HG03432 (cell line): Measurements from ENCODE around the gene USP24.

Source experiments
- ATAC-seq: cut with Tn5 transposase; IDR thresholded peaks from one replicate; pipeline ENCODE4 v1.9.1; 2021; ENCODE audit warnings: mild to moderate bottlenecking, moderate library complexity; ENCODE audit not compliant: unreplicated experiment

USP24 gene

DNA sequence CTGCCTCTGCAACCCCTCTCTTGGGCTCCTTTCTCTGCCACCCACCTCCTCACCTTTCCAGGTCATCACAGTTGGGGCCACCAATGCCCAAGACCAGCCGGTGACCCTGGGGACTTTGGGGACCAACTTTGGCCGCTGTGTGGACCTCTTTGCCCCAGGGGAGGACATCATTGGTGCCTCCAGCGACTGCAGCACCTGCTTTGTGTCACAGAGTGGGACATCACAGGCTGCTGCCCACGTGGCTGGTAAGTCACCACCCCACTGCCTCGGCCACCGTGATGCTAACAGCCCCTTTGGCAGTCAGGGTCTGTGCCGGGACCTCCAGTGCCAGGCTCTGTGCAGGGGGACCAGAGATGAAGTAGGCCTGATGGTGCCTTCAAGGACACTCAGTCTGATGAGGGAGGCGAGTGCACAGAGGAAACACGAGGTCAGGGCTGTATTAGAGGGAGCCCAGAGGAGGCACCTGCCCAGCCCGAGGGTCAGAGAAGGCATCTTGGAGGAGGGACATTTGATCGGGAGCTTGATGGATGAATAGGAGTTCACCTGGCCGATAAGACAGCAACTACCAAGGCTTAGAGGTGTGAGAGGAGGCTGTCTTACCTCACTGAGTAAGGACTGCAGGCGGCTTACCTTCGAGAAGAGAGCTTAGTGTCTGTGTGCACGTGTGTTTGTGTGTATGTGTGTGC is 157.8 kb downstream of the USP24 start:
- no peak for ATAC-seq

DNA sequence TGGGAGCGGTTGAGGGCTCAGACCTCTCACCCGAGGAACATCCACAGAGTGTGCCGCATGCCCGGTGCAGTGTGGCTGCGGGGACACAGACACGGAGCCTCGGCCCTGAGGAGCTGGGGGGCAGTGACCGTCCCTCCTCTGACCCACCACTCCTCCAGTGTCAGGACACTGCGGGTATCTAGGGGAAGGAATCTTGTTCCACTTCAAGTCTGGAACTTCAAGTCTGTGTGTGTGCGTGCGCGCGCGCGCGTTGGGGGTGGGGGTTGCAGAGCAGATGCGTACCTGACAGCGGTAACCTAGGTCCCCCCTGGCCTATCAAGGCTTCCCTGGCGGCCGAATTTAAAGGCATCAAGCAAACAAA is 158.6 kb downstream of the USP24 start:
- ATAC-seq, result no peak

DNA sequence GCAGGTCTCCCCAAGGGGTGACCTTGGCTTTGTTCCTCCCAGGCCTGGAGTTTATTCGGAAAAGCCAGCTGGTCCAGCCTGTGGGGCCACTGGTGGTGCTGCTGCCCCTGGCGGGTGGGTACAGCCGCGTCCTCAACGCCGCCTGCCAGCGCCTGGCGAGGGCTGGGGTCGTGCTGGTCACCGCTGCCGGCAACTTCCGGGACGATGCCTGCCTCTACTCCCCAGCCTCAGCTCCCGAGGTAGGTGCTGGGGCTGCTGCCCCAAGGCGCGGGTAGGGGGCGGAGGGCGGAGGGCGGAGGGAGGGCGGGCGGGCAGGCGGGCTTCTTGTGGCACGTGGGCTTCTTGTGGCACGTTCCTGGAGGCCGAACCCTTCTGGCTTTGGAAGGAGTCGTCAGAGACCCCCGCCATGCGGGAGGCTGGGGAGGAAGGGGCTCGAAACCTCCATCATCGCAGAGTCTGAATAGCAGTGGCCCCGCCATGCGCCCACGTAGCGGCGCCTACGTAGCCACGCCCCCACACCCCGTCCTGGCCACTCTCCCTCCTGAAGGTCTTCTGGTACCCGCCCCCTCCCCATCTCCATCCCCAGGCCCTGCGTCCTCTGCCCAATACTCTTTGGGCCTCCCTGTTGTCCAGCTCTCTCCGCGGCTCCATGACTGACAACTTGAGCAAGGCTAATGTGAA is 159.1 kb downstream of the USP24 start:
- ATAC-seq, result no peak

DNA sequence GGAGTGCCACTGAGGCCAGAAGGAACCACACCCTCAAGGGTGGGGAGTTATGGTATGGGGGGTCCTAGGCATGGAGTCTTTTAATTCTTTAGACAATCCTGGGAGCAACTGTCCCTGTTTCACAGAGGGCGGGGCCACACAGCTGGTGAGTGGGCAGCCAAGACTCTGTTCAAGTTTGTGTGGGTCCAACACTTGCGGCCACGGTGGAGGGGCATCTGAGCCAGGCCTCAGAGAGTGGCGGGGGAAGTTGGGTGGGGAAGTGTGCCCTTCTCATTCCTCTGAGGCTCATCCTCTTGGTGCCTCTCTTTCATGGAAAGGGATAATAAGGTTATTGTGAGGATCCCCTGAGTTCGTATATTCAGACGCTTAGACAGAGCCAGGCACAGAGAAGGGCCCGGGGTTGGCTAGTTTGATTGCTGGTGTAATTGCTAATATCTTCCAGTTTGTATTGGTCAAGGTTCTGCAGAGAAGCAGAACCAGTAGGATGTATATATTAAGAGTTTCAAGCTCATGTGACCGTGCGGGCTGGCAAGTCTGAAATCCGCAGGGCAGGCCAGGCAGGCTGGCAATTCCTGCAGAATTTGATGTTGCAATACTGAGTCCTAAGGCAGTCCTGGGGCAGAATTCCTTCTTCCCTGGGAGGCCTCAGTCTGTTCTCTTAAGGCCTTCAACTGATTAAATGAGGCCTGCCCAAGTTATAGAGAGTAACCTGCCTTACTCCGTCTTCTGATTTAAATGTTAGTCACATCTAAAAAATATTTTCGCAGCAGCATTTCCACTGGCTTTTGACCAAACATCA is 159.9 kb downstream of the USP24 start:
- no peak for ATAC-seq

DNA sequence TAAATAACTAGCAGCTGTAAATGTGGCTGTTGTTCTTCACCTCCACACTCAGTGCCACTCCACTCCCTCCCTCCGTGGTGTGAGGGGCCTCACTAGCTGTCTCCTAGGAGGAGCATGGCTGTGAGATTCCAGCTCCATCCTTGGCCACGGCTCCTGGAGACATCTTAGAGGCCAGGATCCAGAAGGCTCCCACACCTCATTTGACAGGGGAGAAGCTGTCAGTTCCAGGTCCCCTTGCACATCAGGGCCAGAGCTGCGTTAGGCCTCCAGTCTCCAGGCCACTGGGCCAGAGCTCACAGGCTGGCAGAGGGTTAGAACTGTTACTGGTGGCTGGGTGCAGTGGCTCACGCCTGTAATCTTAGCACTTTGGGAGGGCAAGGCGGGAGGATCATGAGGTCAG is 160.8 kb downstream of the USP24 start:
- no peak for ATAC-seq

DNA sequence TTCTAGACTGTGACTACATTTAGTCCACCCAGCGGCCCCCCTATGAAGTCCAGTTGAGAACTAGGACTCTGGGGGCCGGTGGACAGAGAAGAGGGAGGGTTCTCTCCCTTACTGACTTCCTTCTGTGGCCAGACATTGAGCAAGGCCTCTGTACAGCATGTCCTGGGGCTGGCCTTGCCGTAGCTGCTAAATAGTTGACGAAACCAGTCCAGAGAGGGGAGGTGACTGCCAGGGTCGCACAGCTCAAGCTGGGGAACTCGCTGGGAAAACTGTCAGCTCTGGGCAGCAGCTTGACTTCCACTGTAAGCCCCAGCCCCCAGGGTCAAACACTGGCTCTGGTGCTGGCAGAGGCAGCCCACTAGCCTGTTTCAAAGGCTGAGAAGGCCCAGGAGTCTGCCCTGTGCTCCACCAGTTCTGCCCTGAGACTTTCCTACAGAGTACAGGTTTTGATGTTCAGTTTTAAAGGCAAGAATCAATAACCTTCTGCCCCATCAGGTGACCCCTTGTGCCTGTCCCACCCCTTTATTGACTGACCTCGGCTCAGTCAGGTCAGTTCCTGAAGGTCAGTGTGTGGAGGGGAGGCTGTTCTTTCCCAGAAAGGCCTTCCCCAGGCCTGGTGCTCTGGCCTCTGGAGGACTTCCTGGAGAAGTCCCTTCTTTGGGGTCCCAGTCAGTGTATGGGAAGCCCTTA is 161.8 kb downstream of the USP24 start:
- no peak for ATAC-seq

DNA sequence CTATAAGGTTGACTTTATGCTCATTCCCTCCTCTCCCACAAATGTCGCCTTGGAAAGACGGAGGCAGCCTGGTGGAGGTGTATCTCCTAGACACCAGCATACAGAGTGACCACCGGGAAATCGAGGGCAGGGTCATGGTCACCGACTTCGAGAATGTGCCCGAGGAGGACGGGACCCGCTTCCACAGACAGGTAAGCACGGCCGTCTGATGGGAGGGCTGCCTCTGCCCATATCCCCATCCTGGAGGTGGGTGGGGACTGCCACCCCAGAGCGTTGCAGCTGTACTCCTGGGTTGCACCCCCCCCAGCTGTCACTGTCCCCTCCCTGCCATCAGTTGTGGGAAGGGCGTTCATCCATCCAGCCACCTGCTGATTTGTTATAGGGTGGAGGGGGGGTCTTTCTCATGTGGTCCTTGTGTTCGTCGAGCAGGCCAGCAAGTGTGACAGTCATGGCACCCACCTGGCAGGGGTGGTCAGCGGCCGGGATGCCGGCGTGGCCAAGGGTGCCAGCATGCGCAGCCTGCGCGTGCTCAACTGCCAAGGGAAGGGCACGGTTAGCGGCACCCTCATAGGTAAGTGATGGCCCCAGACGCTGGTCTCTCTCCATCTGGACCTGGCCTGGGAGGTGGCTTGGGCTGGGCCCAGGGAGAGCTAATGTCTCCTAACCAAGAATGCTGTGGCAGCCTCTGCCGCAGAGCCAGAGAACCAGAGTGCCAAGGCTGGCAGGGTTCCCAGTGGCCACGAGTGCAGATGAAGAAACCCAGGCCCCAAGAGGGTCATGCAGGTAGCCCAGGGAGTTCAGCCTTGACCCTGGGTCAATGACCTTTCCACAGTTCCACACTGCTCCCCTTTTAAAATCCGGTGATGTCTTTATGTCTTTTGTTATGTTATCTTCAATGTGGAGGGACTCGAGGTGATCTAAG is 162.7 kb downstream of the USP24 start:
- ATAC-seq, result no peak

DNA sequence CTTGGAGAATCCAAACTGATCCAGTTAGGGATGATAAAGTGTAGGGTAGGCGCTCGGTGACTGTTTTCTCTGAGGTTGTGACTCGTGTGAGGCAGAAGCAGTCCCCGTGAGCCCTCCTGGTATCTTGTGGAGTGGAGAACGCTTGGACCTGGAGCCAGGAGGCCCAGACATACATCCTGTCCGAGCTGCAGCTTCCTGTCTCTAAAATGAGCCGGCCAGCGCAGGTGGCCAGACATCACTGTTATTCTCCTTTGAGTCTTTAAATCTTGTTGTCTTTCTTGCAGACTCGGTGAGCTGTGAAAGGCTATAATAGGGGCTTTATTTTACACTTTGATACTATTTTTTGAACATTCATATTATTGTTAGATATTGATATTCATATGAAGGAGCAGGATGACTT is 163.5 kb downstream of the USP24 start:
- no peak for ATAC-seq

DNA sequence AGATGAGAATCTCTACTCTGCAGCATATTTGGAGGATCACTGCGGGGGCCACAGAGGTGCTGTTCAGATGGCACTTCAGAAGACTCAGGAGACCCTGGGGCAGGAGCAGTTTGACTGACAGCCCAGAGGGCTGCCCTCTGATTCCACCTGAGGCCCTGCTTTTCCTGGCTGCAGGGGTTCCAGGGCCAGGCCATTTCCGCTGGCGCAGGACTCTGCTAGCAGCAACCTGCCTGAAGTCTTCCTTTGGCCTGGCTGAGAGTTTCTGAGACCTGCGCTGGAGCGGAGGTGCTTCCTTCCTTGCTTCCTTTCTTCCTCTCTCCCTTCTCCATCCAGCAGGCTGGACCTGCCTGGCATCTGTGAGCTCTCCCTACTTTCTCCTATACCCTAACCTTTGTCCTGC is 164.0 kb downstream of the USP24 start:
- ATAC-seq, result no peak

DNA sequence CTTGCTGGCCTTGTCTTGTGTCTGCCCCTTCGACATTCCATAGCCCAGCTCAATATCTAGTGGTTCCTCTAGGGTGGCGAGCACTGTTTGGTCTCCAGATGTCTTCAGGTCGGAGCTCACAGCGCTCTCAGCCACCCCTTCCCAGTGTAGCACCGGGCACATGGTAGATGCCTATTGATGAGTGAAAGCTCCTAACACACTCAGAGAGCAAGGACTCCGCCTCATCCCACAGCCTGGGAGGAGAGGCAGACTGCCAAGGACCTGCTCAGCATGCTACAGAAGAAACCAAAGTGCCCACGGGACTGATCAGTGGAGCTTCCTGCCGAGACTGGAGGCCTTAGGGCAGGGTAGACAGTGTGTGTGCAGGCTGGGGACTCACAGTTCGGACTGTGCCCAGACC is 164.9 kb downstream of the USP24 start:
- ATAC-seq, result no peak

DNA sequence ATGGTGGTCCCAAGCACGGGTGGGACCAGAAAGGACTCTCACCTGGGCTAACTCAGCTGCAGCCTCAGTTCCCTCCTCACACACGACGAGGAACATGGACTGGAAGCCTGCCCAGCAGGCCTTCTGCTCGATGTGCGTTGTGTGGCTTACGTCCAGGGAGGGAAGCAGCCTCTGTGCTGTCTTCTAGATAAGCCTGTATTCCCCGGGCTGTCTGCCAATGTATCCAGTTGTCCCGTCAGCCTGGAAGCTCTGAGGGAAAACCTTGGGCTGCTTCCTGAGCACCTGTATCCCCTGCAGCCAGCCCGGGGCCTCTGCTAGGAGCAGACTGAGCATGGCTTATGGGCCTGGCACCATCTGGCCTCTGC is 165.3 kb downstream of the USP24 start:
- no peak for ATAC-seq

DNA sequence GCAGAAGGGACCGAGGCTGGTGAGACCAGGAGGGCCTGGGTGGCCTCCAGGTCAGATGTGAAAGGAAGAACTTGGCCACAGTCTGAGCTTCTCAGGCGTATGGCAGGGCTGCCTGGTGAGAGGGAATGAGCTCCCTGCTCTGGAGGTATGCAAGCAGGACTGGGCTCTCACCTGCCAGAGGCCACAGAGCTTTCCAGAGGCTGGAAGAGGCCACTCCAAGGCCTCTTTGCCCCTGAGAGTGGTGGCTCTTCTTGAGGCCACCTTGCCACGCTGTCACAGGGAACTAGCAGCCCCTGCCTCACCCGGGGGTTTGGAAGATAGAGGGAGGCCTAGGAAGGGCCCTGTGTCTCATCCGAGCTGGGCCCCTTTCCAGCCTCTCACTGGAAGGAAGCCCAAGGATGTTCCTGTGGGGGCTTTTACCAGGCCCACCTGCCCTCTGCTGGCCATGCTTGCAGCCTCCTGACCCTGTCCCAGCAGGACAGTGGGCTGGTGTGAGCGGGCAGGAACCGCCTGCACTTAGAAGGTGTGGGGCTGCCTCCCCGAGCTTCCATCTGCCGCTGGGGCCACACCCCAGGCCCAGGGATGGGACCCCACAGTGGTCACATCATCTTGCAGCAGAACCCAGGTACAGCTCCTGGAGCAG is 165.8 kb downstream of the USP24 start:
- no peak for ATAC-seq

DNA sequence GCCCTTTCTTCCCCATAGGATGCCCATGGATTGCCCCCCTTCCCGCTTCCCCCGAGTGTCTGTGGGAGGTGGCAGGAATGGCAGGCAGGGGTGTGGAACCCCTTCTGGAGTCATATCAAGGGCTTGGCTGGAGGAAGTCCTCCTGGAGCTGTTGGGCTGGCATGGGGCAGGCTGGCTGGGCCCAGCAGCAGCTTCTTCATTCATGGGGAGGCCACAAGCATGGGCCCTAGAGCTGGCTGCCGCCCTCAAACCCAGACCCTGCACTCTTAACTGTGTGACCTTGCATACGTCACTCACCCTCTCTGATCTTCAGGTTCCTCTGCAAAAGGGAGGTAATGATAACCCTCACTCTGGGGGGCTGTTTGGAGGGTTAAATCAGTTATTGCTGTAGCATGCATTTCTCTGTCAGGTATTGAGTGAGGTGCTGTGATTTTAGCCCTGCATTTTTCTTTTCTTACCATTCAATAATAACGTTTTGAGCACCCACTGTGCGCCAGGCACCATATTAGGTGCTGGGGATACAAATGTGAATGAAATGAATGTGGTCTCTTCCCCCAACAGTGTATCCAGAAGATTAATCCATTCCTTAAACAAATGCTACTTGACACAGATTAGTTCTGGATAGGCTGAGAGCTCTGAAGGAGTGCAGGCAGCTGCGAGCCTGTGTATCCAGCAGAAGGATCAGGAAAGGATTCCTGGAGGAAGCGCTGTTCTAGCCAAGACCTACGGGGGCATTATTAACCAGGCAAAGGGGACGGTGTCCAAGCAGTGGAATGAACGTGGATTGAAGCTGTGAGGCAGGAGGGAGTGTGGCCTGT is 166.5 kb downstream of the USP24 start:
- no peak for ATAC-seq

DNA sequence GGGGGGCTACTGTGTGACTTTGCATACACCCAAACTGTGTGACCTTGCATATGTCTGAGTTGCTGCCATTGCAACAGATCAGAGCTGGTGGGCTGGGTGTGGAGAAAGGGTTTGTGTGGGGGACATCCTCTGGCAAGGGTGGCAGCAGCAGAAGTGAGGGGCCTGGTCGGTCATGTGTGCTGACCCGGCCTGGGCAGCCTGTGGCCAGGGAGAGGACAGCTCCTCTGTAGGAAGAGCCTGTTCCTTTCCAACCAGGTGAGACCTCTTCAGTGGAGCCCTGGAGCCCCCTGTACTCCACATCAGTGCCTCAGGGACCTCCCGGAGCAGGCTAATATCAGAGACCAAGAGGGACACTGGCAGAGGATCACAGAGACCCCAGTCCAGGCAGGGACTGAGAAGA is 167.6 kb downstream of the USP24 start:
- ATAC-seq, result no peak

DNA sequence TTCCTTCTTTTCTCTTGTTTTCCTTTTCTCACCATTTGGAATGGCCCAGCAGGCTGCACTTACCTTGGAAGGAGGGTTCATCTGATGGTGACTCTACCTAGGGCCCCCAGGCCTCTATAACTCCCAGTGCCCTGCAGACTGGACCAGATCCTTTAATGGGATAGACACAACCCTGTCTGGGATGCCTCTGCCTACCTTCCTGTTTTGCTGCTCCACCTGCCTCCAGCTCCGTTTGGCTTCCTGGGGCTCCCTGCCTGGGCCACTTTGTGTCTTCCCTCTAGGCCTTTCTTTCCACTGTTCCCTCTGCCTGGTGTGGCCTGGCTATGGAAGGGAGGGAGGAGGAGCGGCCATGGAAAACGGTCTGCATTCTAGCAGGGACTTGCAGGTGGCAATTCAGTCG is 168.3 kb downstream of the USP24 start:
- no peak for ATAC-seq

DNA sequence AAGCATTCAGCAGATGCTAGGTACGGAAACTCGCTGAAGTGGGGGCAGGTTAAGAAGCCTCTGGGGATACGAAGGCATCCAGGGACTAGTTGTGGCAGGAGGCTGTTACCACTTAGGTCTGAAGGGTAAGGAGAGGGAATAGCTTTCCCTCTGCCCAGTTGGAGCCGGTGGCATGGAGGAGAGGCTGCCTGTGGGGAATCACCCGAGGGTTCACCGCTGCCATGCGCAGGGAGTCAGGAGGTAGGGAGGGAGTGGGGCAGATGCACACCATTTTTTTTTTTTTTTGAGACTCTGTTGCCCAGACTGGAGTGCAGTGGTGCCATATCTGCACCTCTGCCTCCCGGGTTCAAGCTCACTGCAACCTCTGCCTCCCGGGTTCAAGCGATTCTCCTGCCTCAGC is 169.7 kb downstream of the USP24 start:
- no peak for ATAC-seq

DNA sequence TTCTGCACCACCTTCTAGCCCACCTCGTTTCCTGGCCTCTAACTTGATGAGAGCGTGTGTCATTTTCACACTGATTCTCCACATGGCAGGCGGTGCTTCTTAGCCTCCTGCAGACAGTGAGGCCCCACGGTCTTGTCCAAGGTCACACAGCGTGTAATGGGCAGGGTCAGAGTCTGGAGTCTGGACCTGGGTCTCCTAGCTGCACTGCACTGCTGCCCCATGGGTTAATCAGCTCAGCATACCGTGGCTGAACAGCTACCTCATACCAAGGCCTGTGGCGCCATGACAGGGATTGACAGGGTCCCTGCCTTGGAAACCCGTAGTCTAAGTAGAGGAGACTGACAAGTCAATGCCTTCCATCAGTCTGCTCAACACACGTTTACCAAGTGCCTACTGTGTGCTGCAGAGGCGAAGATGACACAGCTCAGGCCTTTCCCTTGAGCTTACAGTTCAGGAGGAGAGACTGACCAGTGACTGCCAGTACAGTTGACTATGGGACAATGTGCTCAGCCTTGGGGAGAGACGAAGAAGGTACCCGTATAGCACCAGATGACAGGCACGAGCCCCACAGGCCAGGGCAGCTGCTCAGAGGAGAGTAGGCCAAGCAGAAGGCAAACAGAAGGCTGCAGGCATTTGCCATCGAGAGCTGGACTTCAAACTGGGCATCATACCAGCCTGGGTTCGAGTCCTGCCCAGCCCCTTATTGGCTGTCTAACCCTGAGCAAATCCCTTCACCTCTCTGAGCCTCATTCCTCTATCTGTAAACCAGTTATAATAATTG is 170.4 kb downstream of the USP24 start:
- ATAC-seq, result no peak

DNA sequence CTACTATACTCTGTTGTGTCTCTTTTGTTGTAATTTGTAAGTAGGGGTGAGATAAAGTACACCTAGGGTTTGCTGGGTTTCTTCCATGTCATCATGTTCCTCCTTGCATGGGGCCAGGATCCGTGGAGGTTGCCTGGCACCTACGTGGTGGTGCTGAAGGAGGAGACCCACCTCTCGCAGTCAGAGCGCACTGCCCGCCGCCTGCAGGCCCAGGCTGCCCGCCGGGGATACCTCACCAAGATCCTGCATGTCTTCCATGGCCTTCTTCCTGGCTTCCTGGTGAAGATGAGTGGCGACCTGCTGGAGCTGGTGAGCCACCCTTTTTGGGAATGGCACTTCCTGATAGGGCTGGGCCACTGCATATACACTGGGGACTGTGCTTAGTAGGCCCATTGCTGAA is 171.4 kb downstream of the USP24 start:
- no peak for ATAC-seq
